Measurements from ENCODE around the gene OR51V1. TPM values are rescaled to one million over a fixed set of nuclear protein-coding genes. Genes with fewer than 3 reads are reported as not detected.

Gene OR51V1
- total RNA-seq, 1 donor from 2014 or later = not detected

- H3K27ac ChIP-seq (replicated peaks) = no peak overlapping the region
- peaks cover 15% of the 10 kb centered on the region for H3K27me3 ChIP-seq (ENCODE audit: low read depth)
- intact Hi-C loops (cut with micrococcal nuclease) = no loop called here
- no peak for DNase-seq
- no peaks in the 10 kb centered on the region for H3K9me3 ChIP-seq (replicated peaks)
- no peak overlapping the region for H3K4me3 ChIP-seq
- no peak for TF ChIP-seq CTCF (IDR thresholded peaks at IDR 0.05; ENCODE audit: borderline replicate concordance)
- no peaks in the 10 kb centered on the region for H3K36me3 ChIP-seq
- no peaks in the 10 kb centered on the region for H3K4me1 ChIP-seq
These were observed 39.6 kb upstream of the OR51V1 start for GRCh38 chr11:5240056-5240455.

GRCh38 chr11:5239046-5239445, 38.6 kb upstream of the OR51V1 start:
- Histone ChIP-seq H3K4me3 (no peak overlapping the region), H3K27me3 (ENCODE audit: low read depth) (peaks cover 8% of the 10 kb centered on the region), H3K9me3 (replicated peaks) (no peaks in the 10 kb centered on the region), H3K4me1 (no peaks in the 10 kb centered on the region), H3K27ac (replicated peaks) (no peak overlapping the region), H3K36me3 (no peaks in the 10 kb centered on the region)
- no peak for DNase-seq
- intact Hi-C loops (cut with micrococcal nuclease) = no loop called here
- no peak for TF ChIP-seq CTCF (IDR thresholded peaks at IDR 0.05; ENCODE audit: borderline replicate concordance)

GRCh38 chr11:5238486-5238885, 38.0 kb upstream of the OR51V1 start:
- Histone ChIP-seq H3K4me3 (no peak overlapping the region), H3K27me3 (ENCODE audit: low read depth) (peaks cover 8% of the 10 kb centered on the region), H3K36me3 (no peaks in the 10 kb centered on the region), H3K9me3 (replicated peaks) (no peaks in the 10 kb centered on the region), H3K27ac (replicated peaks) (no peak overlapping the region), H3K4me1 (no peaks in the 10 kb centered on the region)
- intact Hi-C loops (cut with micrococcal nuclease) = no loop called here
- no peak for TF ChIP-seq CTCF (IDR thresholded peaks at IDR 0.05; ENCODE audit: borderline replicate concordance)
- DNase-seq = no peak

- H3K27ac ChIP-seq (replicated peaks) = no peak overlapping the region
- peaks cover 8% of the 10 kb centered on the region for H3K27me3 ChIP-seq (ENCODE audit: low read depth)
- no peaks in the 10 kb centered on the region for H3K36me3 ChIP-seq
- intact Hi-C loops (cut with micrococcal nuclease) = no loop called here
- H3K9me3 ChIP-seq (replicated peaks) = no peaks in the 10 kb centered on the region
- no peaks in the 10 kb centered on the region for H3K4me1 ChIP-seq
- no peak for DNase-seq
- no peak for TF ChIP-seq CTCF (IDR thresholded peaks at IDR 0.05; ENCODE audit: borderline replicate concordance)
- H3K4me3 ChIP-seq = no peak overlapping the region
These were observed 36.9 kb upstream of the OR51V1 start for GRCh38 chr11:5237420-5237819.

GRCh38 chr11:5235364-5236095, 35.0 kb upstream of the OR51V1 start:
- H3K9me3 ChIP-seq (replicated peaks) = no peaks in the 10 kb centered on the region
- peaks cover 8% of the 10 kb centered on the region for H3K27me3 ChIP-seq (ENCODE audit: low read depth)
- H3K27ac ChIP-seq (replicated peaks) = no peak overlapping the region
- DNase-seq = no peak
- H3K36me3 ChIP-seq = no peaks in the 10 kb centered on the region
- no peak for TF ChIP-seq CTCF (IDR thresholded peaks at IDR 0.05; ENCODE audit: borderline replicate concordance)
- H3K4me3 ChIP-seq = no peak overlapping the region
- intact Hi-C loops (cut with micrococcal nuclease) = no loop called here
- no peaks in the 10 kb centered on the region for H3K4me1 ChIP-seq

Measured in left ventricle myocardium inferior (tissue), 1 donor.